HG03571 (cell line): ENCODE data around the gene FAM162B.
"Not testable (repeated sequence)": the region's sequence is repeated elsewhere in the genome, so short reads cannot be mapped to it uniquely, and the experiment has no call there.

ENCODE experiments used
- ATAC-seq: cut with Tn5 transposase; IDR thresholded peaks from one replicate; pipeline ENCODE4 v1.9.1; 2021; ENCODE audit not compliant: unreplicated experiment

The FAM162B gene

DNA sequence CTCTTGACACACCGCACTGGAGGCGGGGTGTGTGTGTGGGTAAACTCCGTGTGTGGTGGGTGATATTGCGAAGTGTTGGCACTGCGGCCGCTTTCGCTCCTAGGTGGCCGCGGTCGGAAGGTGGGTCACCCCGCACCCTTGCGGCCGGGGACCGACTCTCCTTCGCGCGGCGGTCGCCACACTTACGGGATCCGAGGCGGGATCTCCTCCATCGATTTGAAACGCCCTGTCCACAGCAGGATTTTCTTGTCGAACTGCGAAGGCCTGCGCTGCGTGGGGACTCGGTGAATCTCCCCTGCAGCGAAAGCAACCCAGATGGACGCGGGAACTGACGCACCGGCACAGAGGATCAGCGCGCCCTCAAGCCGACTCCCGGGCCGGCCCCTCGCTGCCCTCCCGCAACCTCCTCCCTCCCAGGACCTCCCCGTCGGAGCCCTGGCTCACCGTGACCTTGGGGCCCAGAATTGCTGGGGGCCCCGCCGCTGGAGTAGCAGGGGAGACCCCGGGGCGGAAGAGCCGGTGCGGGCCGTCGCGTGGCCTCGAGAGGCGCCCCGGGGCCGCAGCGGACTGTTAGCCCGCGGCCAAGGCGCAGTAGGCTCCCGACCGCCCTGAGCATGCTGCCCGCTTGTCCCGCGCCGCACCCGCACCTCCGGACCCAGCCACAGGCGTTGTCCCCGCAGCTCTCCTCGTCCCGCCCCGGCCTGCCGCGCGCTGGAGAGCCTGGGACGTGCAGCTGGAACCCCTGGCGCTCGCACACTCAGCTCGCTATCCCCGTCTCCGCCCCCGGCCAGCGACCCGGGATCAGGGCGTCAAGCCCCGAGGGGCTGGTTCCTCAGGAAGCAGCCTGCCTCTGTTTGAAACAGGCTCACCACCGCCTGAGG is at the start of gene FAM162B:
TSS of gene FAM162B (minus strand) at position 759 of the 881 bp plus-strand sequence. CDS start at position 616, 143 bp downstream.
- ATAC-seq: no peak

DNA sequence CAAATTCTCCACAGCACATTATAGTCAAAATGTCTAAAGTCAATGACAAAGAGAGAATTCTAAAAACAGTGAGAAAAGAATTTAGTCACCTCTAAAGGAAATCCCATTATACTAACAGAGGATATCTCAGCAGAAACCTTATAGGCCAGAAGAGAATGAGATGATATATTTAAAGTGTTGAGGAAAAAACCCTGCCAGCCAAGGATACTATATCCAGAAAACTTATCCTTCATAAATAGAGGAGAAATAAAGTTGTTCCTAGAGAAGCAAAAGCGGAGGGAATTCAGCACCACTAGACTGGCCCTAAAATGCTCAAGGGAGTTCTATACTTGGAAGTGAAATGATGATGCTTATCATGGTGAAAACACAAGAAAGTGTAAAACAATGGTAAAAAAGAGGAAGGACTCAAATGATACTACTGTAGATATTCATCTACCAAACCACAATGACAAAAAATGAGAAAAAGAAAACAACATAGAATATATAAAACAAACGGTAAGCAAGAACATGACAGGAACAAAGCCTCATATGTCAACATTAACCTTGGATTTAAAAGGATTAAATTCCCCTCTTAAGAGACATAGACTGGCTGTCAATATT is 46.6 kb upstream of the FAM162B start:
- ATAC-seq: no peak

DNA sequence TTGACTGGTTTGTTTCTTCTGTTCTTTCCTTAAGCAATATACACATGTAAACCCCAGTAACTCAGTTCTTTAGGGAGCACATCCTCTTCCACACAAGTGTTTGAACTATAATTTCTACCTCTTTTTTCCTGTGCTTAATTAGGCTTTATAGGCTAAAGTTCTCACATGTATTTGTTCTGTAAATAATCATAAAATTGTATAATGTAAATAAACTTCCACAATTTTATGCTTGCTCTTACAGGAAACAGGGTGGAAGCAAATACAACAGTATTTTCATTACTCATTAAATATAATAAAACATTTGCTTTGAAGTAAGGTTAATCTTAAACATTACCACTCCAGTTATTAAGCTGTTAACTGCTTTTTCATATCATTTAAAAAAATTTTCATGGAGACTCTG is 36.5 kb upstream of the FAM162B start:
- no peak for ATAC-seq

DNA sequence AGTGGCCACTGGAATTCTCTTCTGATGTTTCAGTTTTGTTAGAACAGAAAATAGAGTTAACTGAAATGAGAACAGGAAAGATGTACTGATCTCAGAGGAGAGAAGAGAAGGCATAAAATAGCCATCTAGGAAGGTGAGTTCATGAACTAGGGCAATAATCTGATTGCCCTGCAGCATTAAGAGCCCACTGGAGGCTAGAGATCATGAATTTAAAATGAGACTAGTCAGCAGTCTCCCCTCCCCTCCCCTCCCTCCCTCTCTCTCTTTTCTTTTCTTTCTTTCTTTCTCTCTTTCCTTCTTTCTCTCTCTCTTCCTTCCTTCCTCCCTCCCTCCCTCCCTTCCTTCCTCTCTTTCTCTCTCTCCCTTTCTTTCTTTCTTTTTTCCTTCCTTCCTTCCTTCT is 34.4 kb upstream of the FAM162B start:
- ATAC-seq: no peak

DNA sequence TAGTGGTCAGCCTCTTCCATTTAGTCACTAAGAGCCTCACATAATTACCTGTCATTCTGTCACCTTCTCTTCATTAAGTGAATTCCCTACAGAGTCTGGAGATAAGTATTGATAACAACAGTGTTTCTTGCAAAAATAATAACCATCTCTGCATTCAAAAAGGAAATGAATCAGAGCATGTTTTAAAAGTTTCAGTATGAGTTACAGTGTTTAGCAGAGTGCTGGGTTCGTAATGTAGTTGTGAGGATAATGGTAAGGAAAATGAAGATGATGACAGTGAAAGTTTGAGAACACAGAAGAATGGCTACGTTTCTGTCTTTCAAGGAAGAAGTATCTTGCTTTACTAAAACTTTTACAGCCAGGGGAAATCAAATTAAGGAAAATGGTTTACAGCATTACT is 32.1 kb upstream of the FAM162B start:
- ATAC-seq: no peak

DNA sequence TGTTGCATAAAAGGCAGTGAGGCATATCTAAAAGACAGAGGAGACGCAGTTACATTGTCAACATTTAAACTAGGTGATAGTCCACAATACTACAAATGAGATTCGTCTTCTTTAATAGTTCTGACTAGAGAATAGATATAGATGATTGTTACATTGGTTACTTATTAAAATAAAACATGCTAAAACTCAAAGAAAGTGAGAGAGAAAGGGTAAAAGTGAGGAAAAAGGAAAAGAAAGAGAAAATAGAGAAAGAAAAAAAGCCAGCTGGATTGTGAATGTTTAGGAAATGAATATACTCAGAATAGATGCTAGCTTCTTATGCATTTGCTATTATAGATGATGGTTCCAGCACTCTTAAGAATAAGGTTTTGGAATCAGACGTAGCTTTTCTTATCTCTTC is 27.7 kb upstream of the FAM162B start:
- ATAC-seq: no peak

DNA sequence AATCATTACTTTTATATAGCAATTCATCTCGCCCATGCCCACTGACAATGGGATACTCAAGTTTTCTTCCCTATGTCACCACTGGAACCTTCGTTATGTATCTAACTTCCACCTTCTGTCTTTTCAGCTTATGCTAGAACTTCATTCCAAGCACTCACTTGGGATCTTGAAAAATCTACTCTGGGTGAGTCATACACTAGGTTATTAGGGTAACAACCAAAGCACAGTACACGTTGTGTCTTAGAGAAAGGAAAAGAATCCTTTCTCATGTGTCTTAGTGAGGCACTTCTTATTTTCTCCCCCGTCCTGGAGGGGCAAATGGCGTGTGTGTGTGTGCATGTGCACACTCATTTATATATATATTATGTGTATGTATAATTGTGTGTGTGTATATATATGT is 18.3 kb upstream of the FAM162B start:
- ATAC-seq: no peak

DNA sequence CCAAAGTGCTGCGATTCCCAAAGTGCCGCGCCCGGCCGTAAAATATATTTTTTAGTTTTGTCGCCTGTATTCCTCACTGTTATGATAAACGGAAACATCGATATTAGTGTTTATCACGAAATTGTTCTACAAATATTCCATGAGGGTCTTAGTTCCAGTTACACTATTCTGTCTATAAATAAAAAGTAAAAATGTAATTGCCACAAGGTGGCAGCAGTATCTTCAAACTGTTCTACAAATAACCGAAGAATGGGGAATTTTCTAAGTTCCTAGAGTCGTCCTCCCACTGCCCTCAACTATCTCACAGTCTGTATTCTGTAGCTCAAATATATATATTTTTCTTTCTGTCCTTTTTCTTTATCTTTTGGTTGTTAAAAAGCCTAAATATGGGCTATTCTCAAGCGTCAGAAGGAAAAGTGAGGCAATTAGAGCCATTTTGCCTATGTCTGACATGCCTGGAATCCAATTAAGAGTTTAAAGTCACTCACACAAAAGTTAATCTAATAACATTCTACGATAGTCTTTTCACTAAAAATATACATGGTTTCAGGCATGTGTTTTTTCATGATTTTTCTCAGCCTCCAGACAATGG is 14.2 kb upstream of the FAM162B start:
- ATAC-seq: no peak

DNA sequence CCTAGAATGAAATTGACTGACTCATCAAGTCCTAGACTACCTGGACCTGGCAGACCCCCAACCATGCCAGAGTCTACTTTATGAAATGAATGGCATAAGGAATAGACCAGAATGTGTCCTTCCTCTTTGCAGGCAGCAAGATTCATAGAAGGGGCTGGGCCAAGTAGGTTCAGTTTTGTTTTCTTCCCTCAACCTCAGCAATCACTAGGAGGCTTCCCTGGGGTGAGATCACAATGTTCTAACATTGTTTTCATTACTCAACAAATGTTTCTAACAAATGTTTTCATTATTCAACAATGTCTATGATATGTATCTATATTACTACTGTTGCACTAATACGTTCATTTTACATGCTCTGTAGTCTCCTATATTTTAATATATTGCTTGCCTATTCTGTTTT is 8.4 kb upstream of the FAM162B start:
- no peak for ATAC-seq

DNA sequence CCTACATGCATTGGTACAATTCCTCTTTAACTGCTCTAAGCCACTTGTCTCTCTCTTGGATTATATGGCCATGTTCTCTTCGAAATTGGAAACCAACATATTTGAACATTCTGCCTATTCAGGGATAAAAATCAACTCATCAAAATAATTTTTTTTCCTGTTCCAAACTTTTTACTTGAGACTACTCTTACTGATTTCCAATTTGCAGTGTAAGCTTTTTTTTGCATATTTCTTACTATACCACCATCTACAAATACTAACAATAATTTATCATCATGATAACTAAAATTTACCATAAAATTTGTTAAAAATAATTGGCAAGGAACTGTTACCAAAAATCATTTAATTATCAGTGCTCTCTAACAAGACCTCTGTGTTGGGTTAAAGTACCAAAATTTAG is 6.9 kb upstream of the FAM162B start:
- ATAC-seq: no peak

DNA sequence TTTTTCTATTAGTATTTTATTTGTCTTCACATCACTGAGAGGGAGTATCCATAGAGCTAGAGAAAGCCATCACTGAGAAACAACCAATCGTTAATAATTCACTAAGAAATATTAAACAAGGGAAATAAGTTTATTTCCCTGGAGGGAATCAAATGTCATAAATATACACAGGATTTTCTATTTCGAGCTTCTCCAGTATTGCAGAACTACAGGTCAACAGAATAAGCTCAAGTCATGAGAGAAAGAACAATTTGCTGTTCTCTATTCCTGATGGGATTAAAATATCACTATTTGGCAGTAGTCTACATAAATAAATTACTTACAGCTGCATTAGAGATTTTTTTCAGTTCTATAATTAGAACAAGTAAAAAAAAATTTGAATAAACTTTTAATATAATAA is 2.2 kb upstream of the FAM162B start:
- ATAC-seq: no peak

DNA sequence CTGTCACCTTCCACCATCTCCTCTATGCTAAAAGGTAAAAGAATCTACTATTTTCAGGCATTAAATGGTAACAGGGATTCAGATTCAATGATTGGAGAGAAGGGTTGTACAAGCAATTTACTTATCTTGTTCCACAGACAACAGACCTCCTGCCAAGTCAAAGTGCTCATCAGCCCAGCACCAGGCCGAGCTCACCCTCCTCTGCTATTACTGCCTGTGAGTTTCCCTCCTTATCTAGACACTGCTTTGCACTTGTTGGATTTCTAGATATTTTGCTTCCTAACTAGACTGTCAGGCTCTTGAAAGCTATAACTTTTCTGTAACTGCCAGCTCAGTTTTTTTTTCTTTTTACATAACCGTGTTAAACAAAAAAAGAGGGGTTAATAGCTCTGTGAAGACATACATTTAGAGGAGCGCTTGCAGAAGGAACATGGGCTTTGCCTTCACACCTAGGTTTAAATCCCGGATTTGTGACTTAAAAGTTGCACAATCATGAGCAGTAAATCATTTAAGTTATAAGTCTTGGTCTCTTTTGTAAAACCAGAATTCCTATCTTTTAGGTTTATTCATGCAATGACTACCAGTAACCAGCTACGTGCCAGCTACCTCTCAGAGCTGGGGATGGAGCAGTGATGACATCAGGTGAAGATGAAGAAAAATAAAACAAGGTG is 1.1 kb upstream of the FAM162B start:
- ATAC-seq: no peak

DNA sequence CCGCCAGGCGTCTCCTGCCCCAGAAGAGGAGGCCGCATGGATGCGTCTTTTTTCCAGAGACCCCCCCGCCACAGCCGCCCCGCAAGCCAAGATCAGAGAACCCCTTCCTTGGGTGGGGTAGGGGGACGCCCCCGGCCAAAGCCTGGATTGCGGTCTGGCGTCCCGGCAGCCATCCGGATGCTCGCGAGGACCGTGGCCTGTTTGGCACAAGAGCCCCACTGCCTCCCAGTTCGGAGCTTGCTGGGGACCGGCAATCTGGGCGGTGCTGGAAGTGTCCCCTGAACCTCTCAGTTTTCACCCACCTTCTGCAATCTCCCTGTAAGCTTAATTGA is 924 bp downstream of the FAM162B start:
- ATAC-seq: no peak

DNA sequence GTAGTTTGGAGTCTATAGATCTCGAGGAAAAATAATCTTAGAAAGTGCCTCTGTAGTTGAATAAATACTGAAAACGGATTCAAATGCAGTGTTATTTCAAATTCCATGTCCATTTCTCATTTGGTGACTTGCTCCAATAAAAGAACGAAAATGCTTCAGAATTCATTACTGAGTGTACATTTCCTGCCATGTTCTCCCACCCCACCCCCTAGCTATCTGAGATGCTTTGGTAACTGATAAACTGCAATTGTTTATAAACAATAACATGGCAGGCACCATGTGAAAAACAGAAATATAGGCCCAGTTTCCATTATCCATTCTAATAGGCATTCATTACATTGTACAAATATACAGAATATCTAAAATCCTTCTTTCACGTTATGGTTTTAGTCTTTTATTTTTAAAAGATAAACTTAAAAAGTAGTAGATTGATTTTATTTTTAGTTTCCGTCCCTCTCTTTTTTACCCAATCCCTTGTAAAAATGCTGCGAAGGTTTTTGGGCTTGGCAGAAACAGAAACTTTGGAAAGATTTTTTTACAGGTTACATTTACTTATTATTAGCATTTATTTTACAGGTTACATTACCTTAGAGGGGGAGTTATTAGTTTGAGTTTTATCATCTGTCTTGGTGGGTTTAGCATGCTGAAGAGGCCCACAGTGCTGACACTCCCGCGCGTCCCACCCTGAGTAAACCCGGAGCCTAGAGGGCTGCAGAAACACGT is 1.5 kb downstream of the FAM162B start:
- no peak for ATAC-seq

DNA sequence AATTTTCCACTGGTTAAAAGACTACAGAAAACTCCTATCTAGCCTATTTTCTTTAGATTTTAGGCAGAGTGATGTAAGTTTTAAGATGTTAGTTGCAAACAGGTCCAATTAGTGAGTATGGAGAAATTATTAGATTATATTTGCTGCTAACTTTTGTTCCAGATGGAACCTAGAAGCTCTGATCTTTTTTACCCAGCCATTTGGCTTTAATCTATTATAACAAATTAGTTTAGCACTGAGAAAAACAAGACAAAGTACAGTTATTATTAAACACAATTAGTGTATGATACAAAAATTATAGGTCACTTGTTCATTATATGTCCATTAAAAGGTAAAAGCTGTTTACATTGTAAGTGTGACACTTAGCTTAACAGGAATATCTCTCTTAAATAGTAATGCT is 2.5 kb downstream of the FAM162B start:
- no peak for ATAC-seq

DNA sequence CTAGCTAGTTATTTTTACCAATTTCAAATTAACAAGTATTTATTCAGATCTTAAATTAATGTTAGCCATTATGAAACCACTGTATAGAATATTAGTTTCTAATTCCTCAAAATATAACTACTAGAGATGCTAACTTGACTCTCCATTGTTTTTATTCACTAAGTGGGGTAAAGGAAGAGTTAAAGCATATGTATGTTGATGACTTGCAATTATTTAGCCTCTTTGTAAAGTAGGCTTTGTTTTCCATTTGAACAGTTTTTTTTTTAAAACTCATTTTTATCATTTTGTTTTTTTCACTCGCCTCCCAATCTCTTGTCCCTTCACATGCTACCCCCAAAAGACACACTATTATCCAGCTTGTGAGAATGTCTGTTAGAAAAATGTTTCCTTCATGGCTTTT is 3.3 kb downstream of the FAM162B start:
- no peak for ATAC-seq

DNA sequence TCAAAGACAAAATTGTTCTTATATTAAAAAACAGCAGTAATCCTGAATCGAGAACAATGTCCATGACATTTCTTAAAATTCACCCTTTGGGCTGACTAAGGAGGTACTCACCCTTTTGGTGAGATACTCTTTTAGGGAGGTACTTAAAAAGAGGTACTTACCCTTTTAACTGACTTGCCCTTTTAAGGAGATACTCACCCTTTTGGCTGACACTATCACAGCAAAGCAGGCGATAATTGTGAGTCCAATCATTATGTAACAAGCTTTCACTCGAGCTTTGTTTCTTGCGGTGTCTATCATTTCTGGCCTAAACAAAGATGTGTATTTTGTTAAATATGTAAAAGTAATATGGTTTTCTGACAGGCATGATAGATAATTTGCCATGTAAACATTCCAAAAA is 3.7 kb downstream of the FAM162B start:
- ATAC-seq: no peak

DNA sequence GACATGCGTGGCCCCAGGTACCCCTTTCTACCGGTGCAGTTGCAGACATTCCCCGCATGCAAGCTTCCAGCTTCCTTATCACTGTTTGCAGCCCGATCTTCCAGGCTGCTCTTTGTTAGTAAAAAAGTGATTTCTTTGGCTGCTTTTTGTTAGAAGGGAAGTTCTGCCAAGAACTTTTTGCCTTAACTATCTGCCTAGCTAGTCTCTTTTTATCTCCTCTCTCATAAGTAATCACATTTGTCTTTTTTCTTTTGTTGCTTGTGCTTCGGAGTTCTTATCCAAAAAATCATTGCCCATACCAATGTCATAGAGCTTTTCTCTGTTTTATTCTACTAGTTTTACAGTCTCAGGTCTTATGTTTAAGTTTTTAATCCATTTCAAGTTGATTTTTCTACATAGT is 20.3 kb downstream of the FAM162B start:
- no peak for ATAC-seq

DNA sequence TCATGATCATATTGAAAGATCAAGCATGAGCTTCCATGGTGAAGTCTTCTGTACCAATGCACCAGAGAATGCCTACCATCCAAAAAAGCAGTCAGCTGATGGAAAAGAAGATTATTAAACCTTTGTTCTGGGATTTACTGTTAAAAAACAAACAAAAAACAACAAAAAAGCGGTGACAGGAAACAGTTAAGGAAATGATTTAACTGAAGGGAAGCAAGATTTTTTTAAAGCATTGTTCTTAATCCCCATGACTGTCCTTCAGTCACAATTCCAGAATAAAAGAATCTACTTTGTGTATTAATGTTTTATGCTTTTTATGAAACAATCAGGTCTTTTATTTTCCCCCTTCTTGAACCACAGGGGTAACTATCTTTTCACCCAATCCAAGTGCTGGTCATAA is 23.9 kb downstream of the FAM162B start:
- ATAC-seq: no peak

DNA sequence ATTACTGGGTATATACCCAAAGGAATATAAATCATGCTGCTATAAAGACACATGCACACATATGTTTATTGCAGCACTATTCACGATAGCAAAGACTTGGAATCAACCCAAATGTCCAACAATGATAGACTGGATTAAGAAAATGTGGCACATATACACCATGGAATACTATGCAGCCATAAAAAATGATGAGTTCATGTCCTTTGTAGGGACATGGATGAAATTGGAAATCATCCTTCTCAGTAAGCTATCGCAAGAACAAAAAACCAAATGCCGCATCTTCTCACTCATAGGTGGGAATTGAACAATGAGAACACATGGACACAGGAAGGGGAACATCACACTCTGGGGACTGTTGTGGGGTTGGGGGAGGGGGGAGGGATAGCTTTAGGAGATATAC is 25.0 kb downstream of the FAM162B start:
- ATAC-seq: not testable (repeated sequence)

DNA sequence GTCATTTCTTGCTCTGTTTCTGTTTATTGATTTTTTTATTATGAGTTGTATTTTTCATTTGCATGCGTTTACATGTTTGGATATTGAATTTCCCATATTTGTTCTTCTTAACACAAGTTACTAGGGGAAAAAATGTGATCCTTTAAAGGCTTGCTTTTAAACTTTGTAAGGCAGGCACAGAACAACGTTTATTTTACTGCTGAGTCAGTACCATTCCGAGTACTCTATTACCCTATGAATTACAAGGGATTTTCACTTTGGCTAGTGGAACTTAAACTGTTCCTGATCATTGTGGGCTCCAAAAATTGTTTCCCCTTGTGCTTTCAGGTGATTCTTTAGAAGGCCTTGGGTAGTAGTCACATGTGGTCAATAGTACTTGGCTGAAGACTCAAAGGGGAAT is 28.5 kb downstream of the FAM162B start:
- no peak for ATAC-seq
